HG02840 (cell line): ENCODE results near the gene MEI1.
"Not testable (repeated sequence)": the region's sequence is repeated elsewhere in the genome, so short reads cannot be mapped to it uniquely, and the experiment has no call there.

Experiments used
- ATAC-seq: cut with Tn5 transposase; IDR thresholded peaks from one replicate; pipeline ENCODE4 v1.9.1; 2021; ENCODE audit warnings: mild to moderate bottlenecking, moderate library complexity, moderate number of reproducible peaks; ENCODE audit not compliant: unreplicated experiment, low FRiP score

Gene MEI1

GRCh38 chr22:41676134-41676533, 23.2 kb upstream of the MEI1 start:
- ATAC-seq: no peak

DNA sequence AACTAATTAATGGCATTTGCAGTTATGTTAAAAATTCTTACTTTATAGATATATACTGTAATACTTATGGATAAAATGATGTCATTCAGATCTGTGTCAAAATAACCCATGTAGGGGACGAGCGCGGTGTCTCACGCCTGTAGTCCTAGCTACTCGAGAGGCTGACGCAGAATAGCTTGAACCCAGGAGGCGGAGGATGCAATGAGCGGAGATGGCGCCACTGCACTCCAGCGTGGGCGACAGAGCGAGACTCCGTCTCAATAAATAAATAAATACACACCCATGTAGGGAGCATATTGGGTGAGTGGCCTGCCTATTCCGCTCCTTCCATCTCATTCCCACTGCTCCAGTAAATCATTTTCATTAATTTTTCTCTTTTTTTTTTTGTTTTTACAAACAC, 17.7 kb upstream of the MEI1 start:
- ATAC-seq: no peak

- ATAC-seq: peak; percentile 79
Observed at GRCh38 chr22:41682033-41682807, 17.1 kb upstream of the MEI1 start.

DNA sequence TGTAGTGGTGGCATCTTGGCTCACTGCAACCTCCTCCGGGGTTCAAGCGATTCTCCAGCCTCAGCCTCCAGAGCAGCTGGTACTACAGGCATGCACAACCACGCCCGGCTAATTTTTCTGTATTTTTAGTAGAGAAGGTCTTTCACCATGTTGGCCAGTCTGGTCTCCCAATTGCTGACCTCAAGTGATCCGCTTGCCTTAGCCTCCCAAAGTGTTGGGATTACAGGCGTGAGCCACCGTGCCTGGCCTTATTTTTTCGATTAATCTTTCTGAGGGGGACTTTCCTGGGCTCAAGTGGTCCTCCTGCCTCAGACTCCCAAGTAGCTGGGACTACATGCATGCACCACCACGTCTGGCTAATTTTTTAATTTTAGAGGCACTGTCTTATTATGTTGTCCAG, 16.3 kb upstream of the MEI1 start:
- no peak for ATAC-seq

GRCh38 chr22:41683616-41684015, 15.7 kb upstream of the MEI1 start:
- ATAC-seq: no peak

DNA sequence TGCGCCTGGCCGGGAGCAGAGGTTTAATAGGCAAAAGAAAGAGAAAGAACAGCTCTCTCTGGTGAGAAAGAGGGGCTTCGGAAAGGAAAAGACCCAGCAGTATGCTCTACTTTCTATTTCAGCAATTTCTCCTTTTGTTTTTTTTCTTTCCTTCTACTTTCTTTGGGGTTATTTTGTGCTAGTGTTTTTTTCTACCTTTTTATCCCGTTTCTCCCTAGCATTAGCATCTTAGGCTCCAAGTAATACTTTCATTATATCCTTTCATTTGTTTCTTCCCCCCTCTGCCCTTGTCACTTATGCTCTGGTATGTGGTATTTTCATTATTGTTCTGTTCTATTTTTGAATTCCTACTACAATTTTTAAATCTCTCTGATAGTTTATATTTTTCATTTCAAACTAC, 15.1 kb upstream of the MEI1 start:
- ATAC-seq: no peak

- not testable (repeated sequence) for ATAC-seq
Observed at GRCh38 chr22:41686890-41687289, 12.4 kb upstream of the MEI1 start.

DNA sequence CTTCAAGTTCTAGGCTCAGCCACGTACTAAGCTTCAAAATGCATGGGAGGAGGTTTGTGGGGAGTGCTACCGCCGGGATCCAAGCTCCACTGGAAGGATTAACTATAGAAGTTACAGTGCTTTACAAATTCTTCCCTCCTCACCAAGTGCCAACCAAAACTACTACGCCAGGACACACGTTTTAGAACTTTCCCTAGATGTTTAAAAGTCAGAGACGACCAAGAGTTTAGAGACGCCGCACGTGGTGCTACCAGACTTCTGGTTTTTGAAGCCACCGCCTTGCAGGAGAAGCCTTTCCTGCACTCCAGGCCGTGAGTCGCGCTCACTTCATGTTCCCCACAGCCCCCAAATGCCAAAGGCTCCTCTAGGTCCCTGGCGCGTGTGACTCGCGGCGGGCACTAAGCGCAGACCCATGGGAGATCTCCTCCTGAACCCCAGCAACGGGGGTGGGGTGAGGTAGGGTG, 11.4 kb upstream of the MEI1 start:
- no peak for ATAC-seq

DNA sequence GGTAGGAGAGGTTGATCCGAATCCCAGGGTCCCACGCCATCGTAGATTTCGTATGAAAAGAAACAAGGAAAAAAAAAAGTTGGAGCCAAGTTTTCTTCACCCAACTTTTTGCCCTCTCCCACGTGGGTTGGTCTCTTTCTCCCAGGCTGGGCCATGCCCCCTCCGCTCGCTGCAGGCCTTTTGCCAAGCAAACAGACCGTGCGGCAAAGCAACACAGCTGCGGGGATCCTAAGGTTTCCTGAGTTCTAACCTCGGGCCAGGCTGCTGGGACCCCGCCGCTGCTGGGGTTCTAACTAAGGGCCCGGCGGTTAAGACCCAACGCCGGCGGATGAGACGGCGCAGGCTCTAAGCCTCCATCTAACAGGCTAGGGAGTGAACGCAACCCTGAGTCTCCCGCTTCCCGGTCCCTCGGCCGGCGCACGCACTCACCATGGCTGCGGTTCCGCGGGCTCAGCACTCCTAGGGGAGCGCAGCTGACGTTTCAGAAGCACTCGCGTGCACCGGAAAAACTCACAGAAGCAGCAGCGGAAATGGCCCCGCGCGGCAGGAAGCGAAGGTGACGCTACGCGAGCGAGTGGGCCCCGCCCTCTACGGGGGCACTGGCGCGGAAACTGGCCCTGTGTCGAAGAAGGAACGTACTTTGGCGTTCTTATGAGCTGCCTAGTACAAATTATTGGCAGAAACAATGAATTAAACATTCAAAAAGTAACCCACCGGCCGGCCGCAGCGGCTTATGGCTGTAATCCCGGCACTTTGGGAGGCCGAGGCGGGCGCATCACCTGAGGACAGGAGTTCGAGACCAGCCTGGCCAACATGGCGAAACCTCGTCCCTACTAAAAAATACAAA, 10.7 kb upstream of the MEI1 start, which contains the start of gene SNU13:
TSS of gene SNU13 (minus strand) at position 503 of the 847 bp plus-strand sequence. CDS start at position 432, 71 bp downstream.
- ATAC-seq: peak; percentile 81

DNA sequence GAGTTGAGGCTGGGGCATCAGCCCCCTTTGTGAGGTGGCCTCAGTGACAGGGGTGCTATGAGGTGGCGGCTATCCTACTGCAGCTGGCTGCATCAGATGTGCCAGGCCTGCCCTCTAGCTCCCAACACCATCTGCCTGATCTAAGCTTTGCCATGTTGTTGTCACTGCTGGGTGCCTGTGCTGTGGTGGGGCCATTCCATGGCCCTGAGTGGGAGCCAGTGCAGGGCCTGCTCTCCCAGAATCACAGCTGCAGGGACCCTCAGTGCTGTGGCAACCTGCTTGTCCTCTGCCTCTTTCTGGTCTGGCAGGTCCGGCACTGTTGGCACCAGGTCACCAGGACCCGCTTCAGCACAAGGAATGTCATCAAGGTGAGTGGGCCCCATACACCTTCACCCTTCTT, 8.8 kb upstream of the MEI1 start:
- ATAC-seq: no peak

GRCh38 chr22:41695211-41695610, 4.1 kb upstream of the MEI1 start:
- ATAC-seq: no peak

GRCh38 chr22:41696703-41697102, 2.6 kb upstream of the MEI1 start:
- no peak for ATAC-seq

DNA sequence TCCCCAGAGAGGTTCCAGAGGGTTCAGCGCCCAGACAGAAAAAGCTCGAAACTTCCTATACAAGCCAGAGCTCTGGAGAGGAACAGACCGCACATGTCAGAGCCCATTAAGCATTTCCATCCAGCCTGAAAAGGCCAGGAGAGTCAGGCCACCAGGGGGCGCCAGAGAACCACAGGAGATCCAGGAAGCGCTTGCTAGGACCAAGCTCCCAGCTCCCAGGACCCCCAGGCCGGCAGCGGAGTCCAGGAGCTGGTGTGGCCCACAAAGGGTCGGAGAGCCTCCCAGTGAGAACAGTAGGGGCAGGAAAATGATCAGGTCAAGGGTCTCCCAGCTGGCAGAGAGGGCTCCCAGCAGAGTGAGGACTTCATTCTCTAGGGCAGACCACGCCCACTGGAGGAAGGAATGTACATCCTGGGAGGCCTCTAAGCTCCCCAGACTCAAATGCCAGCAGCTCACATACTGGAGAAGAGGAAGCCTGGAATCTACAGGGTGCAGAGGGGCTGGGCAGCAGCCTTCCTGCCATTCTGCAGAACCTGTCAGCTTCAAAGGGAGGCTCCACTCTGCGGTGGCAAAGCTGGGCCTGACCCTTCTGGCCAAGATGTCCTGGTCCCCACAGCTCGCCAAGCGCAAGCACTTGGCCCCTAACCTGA, 2.1 kb upstream of the MEI1 start:
- ATAC-seq: no peak

DNA sequence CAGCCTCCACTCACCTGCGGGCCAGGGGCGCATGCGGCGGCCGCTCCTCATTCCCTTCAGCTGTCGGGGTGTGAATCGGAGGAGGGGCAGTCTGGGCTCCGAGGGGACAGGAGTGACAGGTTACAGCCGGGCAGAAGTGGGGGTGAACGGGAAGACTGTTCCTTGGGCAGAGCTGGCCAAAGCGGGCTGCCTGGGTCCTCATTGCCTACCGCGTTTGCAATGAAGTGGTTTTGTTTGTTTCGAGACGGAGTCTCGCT, 733 bp downstream of the MEI1 start:
- no peak for ATAC-seq

DNA sequence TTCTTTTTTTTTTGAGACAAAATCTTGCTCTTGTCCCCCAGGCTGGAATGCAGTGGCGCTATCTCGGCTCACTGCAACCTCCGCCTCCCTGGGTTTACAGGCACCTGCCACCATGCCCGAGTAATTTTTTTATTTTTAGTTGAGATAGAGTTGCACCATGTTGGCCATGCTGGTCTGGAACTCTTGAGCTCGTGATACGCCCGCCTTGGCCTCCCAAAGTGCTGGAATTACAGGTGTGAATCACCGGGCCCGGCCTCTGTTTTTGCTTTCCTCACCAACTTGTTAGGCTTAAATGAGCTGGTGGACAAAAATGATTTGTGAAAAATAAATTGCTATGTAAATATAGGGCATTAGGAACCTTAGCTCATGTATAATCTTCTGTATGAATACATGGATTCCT, 3.5 kb downstream of the MEI1 start:
- no peak for ATAC-seq

GRCh38 chr22:41709341-41709740, 10.0 kb downstream of the MEI1 start:
- ATAC-seq: no peak

DNA sequence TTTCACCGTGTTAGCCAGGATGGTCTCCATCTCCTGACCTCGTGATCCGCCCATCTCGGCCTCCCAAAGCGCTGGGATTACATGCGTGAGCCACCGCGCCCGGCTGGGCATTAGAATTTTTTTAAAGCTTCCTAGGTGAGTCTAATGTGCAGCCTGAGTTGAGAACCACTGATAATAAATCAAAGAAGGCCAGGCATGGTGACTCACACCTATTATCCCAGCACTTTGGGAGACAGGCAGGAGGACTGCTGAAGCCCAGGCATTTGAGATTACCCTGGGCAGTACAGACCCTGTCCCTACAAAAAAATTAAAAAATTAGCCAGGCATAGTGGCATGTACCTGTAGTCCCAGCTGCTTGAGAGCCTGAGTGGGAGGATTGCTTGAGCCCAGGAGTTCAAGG, 13.7 kb downstream of the MEI1 start:
- ATAC-seq: no peak

DNA sequence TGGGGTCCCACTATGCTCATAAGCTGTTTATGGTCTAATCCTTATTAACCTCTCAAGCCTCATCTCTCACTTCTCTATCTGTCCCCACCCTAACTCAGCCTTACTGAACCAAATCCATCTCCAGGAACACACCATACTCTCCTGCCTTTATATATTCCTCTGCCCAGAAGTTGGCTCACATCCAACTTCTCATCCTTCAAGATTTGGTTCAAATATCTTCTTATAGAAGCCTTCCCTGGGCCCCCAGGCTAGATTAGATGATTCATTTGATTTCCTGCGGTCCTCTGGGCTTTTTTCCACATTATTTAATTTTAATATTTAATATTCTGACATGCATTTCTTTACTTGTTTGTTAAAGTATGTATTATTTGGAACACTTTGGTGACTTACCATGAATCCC, 23.2 kb downstream of the MEI1 start:
- no peak for ATAC-seq

DNA sequence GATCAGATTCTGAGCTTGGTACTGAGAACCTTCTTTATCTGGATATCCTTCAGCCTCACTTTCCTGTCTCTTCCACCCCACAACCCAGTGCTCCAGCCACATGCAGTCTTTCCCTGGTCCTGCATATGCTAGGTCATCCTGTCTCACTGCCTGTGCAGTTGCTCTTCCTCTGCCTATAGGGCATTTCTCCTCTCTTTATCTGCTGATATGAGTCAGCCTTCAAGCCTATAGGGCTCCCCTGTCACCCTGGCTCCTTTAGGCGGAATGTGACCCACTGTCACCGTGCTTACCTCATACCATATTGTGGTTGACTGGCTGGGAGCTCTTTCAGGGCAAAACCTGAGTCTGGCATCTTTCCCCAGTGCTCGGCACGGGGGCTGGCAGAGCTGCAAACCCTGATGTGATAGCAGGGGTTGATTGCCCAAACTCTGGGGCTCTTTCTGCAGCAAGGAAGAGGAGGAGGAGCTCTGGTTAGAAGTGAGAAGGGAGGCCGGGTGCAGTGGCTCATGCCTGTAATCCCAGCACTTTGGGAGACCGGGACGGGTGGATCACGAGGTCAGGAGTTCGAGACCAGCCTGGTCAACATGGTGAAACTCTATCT, 26.3 kb downstream of the MEI1 start:
- ATAC-seq: no peak

GRCh38 chr22:41731609-41732008, 32.3 kb downstream of the MEI1 start:
- ATAC-seq: no peak
